ENCODE measurements around the gene GUCA2B. TPM values are rescaled to one million over a fixed set of nuclear protein-coding genes. Genes with fewer than 3 reads are reported as not detected.
A peak's percentile ranks its signal among the peaks of the same experiment; 100 is the strongest.

Gene GUCA2B
- total RNA-seq, 2 donors from 2014 or later = not detected

DNA sequence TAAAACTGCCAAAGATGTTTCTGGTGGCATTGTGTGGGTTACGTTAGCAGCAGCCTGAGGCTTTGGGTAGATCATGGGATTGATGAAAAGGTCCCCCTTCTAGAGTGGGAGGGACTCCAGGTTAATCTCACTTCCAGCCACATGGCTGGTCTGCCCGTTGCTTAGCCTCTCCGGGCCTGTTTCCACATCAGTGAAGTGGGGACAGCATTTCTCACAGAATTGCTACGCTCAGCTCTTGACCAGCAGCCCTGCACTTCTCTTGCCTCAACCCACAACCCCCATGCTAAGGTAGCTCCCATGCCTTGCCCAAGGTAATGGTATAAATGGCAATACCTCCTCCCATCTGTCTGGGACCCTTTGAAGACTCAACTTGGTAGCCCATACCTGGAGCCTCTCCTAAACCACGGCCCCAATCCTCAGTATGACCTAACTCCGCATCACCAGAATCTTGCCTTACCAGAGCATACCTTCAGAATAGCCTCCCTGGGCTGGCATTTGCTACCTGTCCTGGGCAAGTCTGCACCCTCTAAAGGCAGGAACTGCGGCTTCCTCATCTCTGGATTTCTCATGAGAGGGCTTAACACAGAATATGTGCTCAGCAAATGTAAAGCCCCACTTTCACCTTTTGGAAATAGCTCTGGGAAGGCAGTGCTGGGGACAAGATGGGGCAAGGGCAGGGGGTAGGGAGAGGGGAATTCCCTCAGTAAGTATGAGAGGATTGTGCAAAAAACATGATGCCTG is 22.3 kb downstream of the GUCA2B start:
- H3K4me3 ChIP-seq = no peak overlapping the region
- TF ChIP-seq, protein P1, sequence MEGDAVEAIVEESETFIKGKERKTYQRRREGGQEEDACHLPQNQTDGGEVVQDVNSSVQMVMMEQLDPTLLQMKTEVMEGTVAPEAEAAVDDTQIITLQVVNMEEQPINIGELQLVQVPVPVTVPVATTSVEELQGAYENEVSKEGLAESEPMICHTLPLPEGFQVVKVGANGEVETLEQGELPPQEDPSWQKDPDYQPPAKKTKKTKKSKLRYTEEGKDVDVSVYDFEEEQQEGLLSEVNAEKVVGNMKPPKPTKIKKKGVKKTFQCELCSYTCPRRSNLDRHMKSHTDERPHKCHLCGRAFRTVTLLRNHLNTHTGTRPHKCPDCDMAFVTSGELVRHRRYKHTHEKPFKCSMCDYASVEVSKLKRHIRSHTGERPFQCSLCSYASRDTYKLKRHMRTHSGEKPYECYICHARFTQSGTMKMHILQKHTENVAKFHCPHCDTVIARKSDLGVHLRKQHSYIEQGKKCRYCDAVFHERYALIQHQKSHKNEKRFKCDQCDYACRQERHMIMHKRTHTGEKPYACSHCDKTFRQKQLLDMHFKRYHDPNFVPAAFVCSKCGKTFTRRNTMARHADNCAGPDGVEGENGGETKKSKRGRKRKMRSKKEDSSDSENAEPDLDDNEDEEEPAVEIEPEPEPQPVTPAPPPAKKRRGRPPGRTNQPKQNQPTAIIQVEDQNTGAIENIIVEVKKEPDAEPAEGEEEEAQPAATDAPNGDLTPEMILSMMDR (IDR thresholded peaks at IDR 0.05) = no peak
- H3K9me3 ChIP-seq = no peaks in the 10 kb centered on the region
- peaks cover 0 to 42% of the 10 kb centered on the region in 2 donors for H3K4me1 ChIP-seq (ENCODE audit: control insufficient read depth in 1 of 2, low read depth in 2 of 2)
- H3K27ac ChIP-seq = no peak overlapping the region
- no peaks in the 10 kb centered on the region for H3K27me3 ChIP-seq (replicated peaks; ENCODE audit: insufficient read depth)
- H3K36me3 ChIP-seq = no peaks in the 10 kb centered on the region
- DNase-seq (ENCODE audit: low spot score) (no peak), ATAC-seq (ENCODE audit: insufficient number of reproducible peaks, low FRiP score, low read depth) (no peak)

DNA sequence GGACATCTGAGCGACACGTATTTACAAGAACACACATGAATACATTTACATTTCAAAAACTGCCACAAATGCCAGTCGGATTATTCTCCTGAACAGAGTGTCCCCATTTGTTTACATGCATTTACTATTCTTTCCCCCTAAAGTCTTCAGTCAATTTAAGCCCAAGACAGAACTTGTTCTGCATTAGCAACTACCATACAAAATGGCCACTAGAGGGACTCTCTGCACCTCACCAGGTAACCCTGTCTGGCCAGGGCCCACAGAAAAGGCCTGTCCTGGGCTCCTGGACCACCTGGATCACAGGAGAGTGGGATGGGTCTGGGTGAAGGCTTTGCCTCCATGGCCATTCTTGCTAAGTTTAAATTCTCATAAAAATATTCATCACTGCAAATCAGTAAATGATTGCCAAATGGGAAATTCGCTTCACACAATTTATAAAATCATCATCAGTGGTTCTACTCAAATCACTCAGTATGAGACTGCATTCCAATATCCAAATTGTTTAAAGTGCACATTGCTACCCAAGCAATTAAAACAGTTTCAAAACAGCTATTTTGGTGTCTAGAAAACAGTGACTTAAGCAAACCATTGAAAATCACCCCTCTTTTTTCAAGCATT is 23.8 kb downstream of the GUCA2B start:
- ATAC-seq (ENCODE audit: insufficient number of reproducible peaks, low FRiP score, low read depth) = no peak
- H3K9me3 ChIP-seq = no peaks in the 10 kb centered on the region
- no peak for DNase-seq (ENCODE audit: low spot score)
- H3K27ac ChIP-seq = no peak overlapping the region
- H3K4me1 ChIP-seq (ENCODE audit: control insufficient read depth in 1 of 2, low read depth in 2 of 2) = peaks cover 0 to 46% of the 10 kb centered on the region in 2 donors
- TF ChIP-seq, protein P1 (IDR thresholded peaks at IDR 0.05) = peak; percentile 49
- H3K27me3 ChIP-seq (replicated peaks; ENCODE audit: insufficient read depth) = no peaks in the 10 kb centered on the region
- H3K36me3 ChIP-seq = no peaks in the 10 kb centered on the region
- H3K4me3 ChIP-seq = no peak overlapping the region

DNA sequence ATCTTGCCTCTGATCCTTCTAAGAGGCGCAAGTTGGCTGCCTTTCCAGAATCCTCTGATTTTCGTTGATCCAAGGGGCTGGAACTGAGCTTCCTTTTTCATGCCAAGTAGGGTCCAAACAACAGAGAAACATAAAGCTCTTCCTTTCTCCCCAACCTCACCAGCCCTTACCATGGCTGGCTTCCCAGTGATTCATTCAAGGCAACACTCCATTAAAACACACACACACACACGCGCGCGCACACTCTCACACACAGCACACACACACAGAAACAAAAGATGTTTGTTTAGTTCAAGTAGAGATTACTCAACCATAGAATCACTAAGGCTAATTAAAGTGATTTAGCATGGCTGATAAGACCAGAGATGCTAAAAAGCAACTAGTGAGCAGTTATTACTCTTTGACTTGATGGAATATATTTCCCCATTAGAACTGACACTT is 24.4 kb downstream of the GUCA2B start:
- ATAC-seq (ENCODE audit: insufficient number of reproducible peaks, low FRiP score, low read depth) = no peak
- Histone ChIP-seq H3K27ac (no peak overlapping the region), H3K9me3 (no peaks in the 10 kb centered on the region), H3K27me3 (replicated peaks; ENCODE audit: insufficient read depth) (no peaks in the 10 kb centered on the region), H3K4me1 (ENCODE audit: control insufficient read depth in 1 of 2, low read depth in 2 of 2) (peaks cover 0 to 46% of the 10 kb centered on the region in 2 donors), H3K4me3 (no peak overlapping the region), H3K36me3 (no peaks in the 10 kb centered on the region)
- TF ChIP-seq, protein P1 (IDR thresholded peaks at IDR 0.05) = no peak
- no peak for DNase-seq (ENCODE audit: low spot score)

DNA sequence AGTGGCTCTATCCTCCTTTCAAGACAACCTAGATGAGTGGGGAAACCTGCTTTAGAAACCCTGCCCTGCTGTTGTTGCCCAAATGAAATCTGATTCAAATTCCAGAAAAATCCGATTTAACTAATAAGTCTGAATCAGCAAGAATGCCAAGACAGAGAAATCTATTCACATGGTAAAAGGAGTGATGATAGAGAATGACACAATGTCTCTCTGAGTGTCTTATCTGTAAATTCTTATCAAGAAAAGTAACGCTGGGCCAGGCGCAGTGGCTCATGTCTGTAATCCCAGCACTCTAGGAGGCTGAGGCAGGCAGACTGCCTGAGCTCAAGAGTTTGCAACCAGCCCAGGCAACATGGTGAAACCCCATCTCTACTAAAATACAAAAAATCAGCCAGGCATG is 25.0 kb downstream of the GUCA2B start:
- Histone ChIP-seq H3K4me3 (no peak overlapping the region), H3K36me3 (no peaks in the 10 kb centered on the region), H3K27me3 (replicated peaks; ENCODE audit: insufficient read depth) (no peaks in the 10 kb centered on the region), H3K4me1 (ENCODE audit: control insufficient read depth in 1 of 2, low read depth in 2 of 2) (peaks cover 0 to 40% of the 10 kb centered on the region in 2 donors), H3K9me3 (no peaks in the 10 kb centered on the region), H3K27ac (no peak overlapping the region)
- DNase-seq (ENCODE audit: low spot score) (no peak), ATAC-seq (ENCODE audit: insufficient number of reproducible peaks, low FRiP score, low read depth) (no peak)
- TF ChIP-seq, protein P1 (IDR thresholded peaks at IDR 0.05) = no peak

DNA sequence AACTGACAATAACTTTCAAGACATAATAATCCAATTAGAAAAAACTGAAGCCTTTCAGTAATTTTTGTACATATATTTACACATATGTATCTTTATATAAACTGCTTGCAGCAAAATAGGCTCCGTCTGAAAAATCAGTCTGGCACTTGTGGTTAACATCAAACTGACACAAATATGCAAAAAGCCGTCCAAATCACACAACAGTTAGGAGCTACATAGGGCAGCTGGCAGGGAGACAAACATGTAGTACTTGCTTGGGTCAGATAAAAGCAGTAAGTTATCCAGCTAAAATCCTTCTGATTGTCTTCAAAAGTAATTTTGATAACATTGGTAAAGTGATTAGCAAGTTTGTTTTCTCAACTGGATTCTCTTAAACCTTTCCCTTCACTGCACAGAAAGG is 26.1 kb downstream of the GUCA2B start:
- ATAC-seq (ENCODE audit: insufficient number of reproducible peaks, low FRiP score, low read depth) = no peak
- H3K9me3 ChIP-seq = no peaks in the 10 kb centered on the region
- no peaks in the 10 kb centered on the region for H3K36me3 ChIP-seq
- no peak for DNase-seq (ENCODE audit: low spot score)
- H3K4me1 ChIP-seq (ENCODE audit: control insufficient read depth in 1 of 2, low read depth in 2 of 2) = peaks cover 0 to 40% of the 10 kb centered on the region in 2 donors
- H3K27me3 ChIP-seq (replicated peaks; ENCODE audit: insufficient read depth) = no peaks in the 10 kb centered on the region
- TF ChIP-seq, protein P1 (IDR thresholded peaks at IDR 0.05) = no peak
- H3K4me3 ChIP-seq = no peak overlapping the region
- H3K27ac ChIP-seq = peak overlapping the region in 1 of 2 donors; percentile 28

Measured in thoracic aorta (tissue), 2 donors.